HCT116 (cell line): ENCODE measurements around the gene CAPN2. TPM values are rescaled to one million over a fixed set of nuclear protein-coding genes. Genes with fewer than 3 reads are reported as not detected.

ENCODE experiments used
- ATAC-seq: fragments of 200-7000 bp; cut with Tn5 transposase; 2 replicates; pipeline ENCODE4 v1.9.1; 2020; ENCODE audit warnings: mild to moderate bottlenecking, moderate library complexity
- BruUV-seq: library from RNA; stranded (reverse); fragments of 400-500 nt; replicated peaks from 2 replicates; lab custom pipeline; 2021; lab: Mats Ljungman, UMichigan
- CTCF ChIA-PET: fragments of 300-600 bp; sonication (Branson Sonifier 250); formaldehyde crosslinking; loops from one replicate; lab custom pipeline; 2021; ENCODE audit warnings: antibody characterized with exemption; lab: Charles Lee
- POLR2A ChIA-PET: fragments of 300-600, 350-600 bp; sonication (Branson Sonifier 250); formaldehyde crosslinking; loops from one replicate; lab custom pipeline; 2021; ENCODE audit warnings: antibody characterized with exemption; lab: Charles Lee
- RAD21 ChIA-PET, 2 experiments: fragments of 300-600 bp; sonication (Branson Sonifier 250); formaldehyde crosslinking; loops; one replicate each; lab custom pipeline; 2023; ENCODE audit warnings: low total read pairs in 2 of 2; ENCODE audit not compliant: uncharacterized antibody in 2 of 2, unreplicated experiment in 2 of 2, low non-redundant PET in 1 of 2; lab: Charles Lee
- DNase-seq: peaks from one replicate; pipeline ENCODE4 v3.0.0-alpha.2; 2010; ENCODE audit warnings: low read depth, low spot score
- H2AFZ ChIP-seq: fragments of 200-600 bp; shearing (Covaris generic), sonication (generic); 2 replicates; pipeline ENCODE4 v1.6.1; 2017; ENCODE audit warnings: low read depth, mixed run types, mixed read lengths, antibody characterized with exemption, low read length; ENCODE audit not compliant: poor library complexity, severe bottlenecking
- H3K27ac ChIP-seq: 2 replicates; pipeline ENCODE4 v1.5.1; 2012; ENCODE audit warnings: low read depth, low read length
- H3K27me3 ChIP-seq: fragments of 200-600 bp; sonication (generic); 2 replicates; pipeline ENCODE4 v1.6.1; 2016; ENCODE audit warnings: mixed run types, low read length, mixed read lengths; ENCODE audit not compliant: insufficient read depth
- H3K36me3 ChIP-seq, 2 experiments: fragments of 200-500 bp in 1 of 2; fragments of 200-600 bp in 1 of 2; sonication (Bioruptor generic) in 1 of 2; sonication (generic) in 1 of 2; 2 replicates each; pipeline versions ENCODE4 v1.5.1 to v1.6.1; 2014 to 2016; ENCODE audit warnings: low read length in 2 of 2, inconsistent platforms in 1 of 2, mixed read lengths in 1 of 2, mixed run types in 1 of 2; ENCODE audit not compliant: insufficient read depth in 2 of 2, control insufficient read depth in 1 of 2
- H3K4me1 ChIP-seq, 2 experiments: fragments of 200-600 bp in 1 of 2; sonication (generic) in 1 of 2; 2 replicates each; pipeline versions ENCODE4 v1.5.1 to v1.6.1; 2012 to 2017; ENCODE audit warnings: low read length in 2 of 2, inconsistent platforms in 1 of 2, mild to moderate bottlenecking in 1 of 2, mixed read lengths in 1 of 2, mixed run types in 1 of 2, moderate library complexity in 1 of 2; ENCODE audit not compliant: insufficient read depth in 2 of 2, control insufficient read depth in 1 of 2
- H3K4me2 ChIP-seq: fragments of 200-600 bp; sonication (generic); 2 replicates; pipeline ENCODE4 v1.6.1; 2017; ENCODE audit warnings: mixed run types, low read length, mixed read lengths
- H3K4me3 ChIP-seq, 2 experiments: fragments of 200-600 bp in 1 of 2; sonication (generic) in 1 of 2; replicated peaks in 1 of 2; 2 replicates each; pipeline ENCODE4 v1.5.1; 2011 to 2016; ENCODE audit warnings: low read length in 2 of 2, control low read depth in 1 of 2, low read depth in 1 of 2, mild to moderate bottlenecking in 1 of 2, mixed read lengths in 1 of 2, mixed run types in 1 of 2
- H3K79me2 ChIP-seq: fragments of 200-600 bp; sonication (generic); 2 replicates; pipeline ENCODE4 v1.6.1; 2017; ENCODE audit warnings: mild to moderate bottlenecking, mixed run types, low read length, moderate library complexity, mixed read lengths; ENCODE audit not compliant: insufficient read depth
- H3K9ac ChIP-seq: fragments of 200-600 bp; sonication (generic); 2 replicates; pipeline ENCODE4 v1.6.1; 2016; ENCODE audit warnings: low read length, mixed read lengths
- H3K9me2 ChIP-seq: fragments of 200-600 bp; sonication (generic), shearing (Covaris generic); 2 replicates; pipeline ENCODE4 v1.6.1; 2017; ENCODE audit warnings: mixed run types, mild to moderate bottlenecking, moderate library complexity; ENCODE audit not compliant: insufficient read depth
- H3K9me3 ChIP-seq, 2 experiments: fragments of 200-500 bp in 1 of 2; fragments of 200-600 bp in 1 of 2; sonication (Bioruptor generic) in 1 of 2; sonication (generic) in 1 of 2; 2 replicates each; pipeline ENCODE4 v1.6.1; 2014 to 2017; ENCODE audit warnings: low read length in 2 of 2, mixed read lengths in 2 of 2, inconsistent platforms in 1 of 2, low read depth in 1 of 2, mild to moderate bottlenecking in 1 of 2, mixed run types in 1 of 2, moderate library complexity in 1 of 2; ENCODE audit not compliant: control insufficient read depth in 1 of 2, insufficient read depth in 1 of 2
- H4K20me1 ChIP-seq: fragments of 200-600 bp; sonication (generic), shearing (Covaris generic); 2 replicates; pipeline ENCODE4 v1.6.1; 2017; ENCODE audit warnings: mixed run types, mild to moderate bottlenecking, moderate library complexity; ENCODE audit not compliant: insufficient read depth
- ATF3 ChIP-seq: IDR thresholded peaks from 2 replicates; pipeline ENCODE4 v1.6.1; 2012
- CBX3 ChIP-seq: IDR thresholded peaks from 2 replicates; pipeline ENCODE4 v1.6.1; 2012; ENCODE audit warnings: low read depth
- CEBPB ChIP-seq: IDR thresholded peaks from 2 replicates; pipeline ENCODE4 v1.6.1; 2012; ENCODE audit warnings: low read depth
- ELF1 ChIP-seq: IDR thresholded peaks from 2 replicates; pipeline ENCODE4 v1.6.1; 2012; ENCODE audit warnings: low read depth, borderline replicate concordance
- EZH2 ChIP-seq: fragments of 200-600 bp; sonication (generic); IDR thresholded peaks from 2 replicates; pipeline ENCODE4 v1.6.1; 2017; ENCODE audit warnings: antibody characterized with exemption, mixed run types
- EZH2phosphoT487 ChIP-seq: fragments of 200-600 bp; IDR thresholded peaks from 2 replicates; pipeline ENCODE4 v1.6.1; 2018; ENCODE audit warnings: antibody characterized with exemption, borderline replicate concordance
- FOSL1 ChIP-seq: IDR thresholded peaks from 2 replicates; pipeline ENCODE4 v1.6.1; 2012; ENCODE audit warnings: low read depth
- JUND ChIP-seq: IDR thresholded peaks from 2 replicates; pipeline ENCODE4 v1.6.1; 2012
- POLR2A ChIP-seq: IDR thresholded peaks from 2 replicates; pipeline ENCODE4 v1.7.0; 2011; ENCODE audit warnings: borderline replicate concordance; ENCODE audit not compliant: insufficient read depth, insufficient read length; ENCODE audit errors: extremely low read depth
- POLR2AphosphoS5 ChIP-seq: IDR thresholded peaks from 2 replicates; pipeline ENCODE4 v1.6.1; 2011; ENCODE audit warnings: mild to moderate bottlenecking, low read depth, low read length, moderate library complexity
- RAD21 ChIP-seq: IDR thresholded peaks from 2 replicates; pipeline ENCODE4 v1.6.1; 2012; ENCODE audit warnings: low read depth, mild to moderate bottlenecking
- SP1 ChIP-seq: IDR thresholded peaks from 2 replicates; pipeline ENCODE4 v1.6.1; 2012; ENCODE audit warnings: low read depth
- SRF ChIP-seq: IDR thresholded peaks from 2 replicates; pipeline ENCODE4 v1.6.1; 2012; ENCODE audit warnings: low read depth
- TCF7L2 ChIP-seq: IDR thresholded peaks from 2 replicates; pipeline ENCODE4 v1.7.0; 2011; ENCODE audit warnings: borderline replicate concordance, inconsistent platforms; ENCODE audit not compliant: insufficient read depth, insufficient read length; ENCODE audit errors: extremely low read depth
- YY1 ChIP-seq: IDR thresholded peaks from 2 replicates; pipeline ENCODE4 v1.6.1; 2011; ENCODE audit warnings: low read length, low read depth, moderate library complexity, mild to moderate bottlenecking; ENCODE audit not compliant: insufficient replicate concordance; ENCODE audit errors: extremely low read depth
- ZBTB33 ChIP-seq: IDR thresholded peaks from 2 replicates; pipeline ENCODE4 v1.6.1; 2011; ENCODE audit warnings: mild to moderate bottlenecking, low read length, moderate library complexity; ENCODE audit not compliant: insufficient replicate concordance; ENCODE audit errors: extremely low read depth
- ZFX ChIP-seq: fragments of 450-650 bp; IDR thresholded peaks from 2 replicates; pipeline ENCODE4 v1.6.1; 2017
- intact Hi-C: fragments of 100-400 bp; cut with micrococcal nuclease; formaldehyde crosslinking; loops from 2 replicates; pipeline ENCODE4 v1.10.0; 2022
- total RNA-seq: library from RNA; stranded (reverse); gene quantifications from one replicate; pipeline ENCODE4 v1.2.1, GENCODE V29; 2021; ENCODE audit not compliant: unreplicated experiment

Gene CAPN2
- total RNA-seq, 1 experiment from 2014 or later: 173 TPM

- intact Hi-C loops: no loop called here
- H3K9me3 ChIP-seq: no peaks in the 10 kb centered on the region
- ChIA-PET CTCF (no interaction called here), POLR2A (no interaction called here), RAD21 (no interaction called here)
- peaks cover 98% of the 10 kb centered on the region for H3K79me2 ChIP-seq
- no peak for TF ChIP-seq ATF3
- no peak for TF ChIP-seq ZFX
- TF ChIP-seq TCF7L2: no peak
- no peak for TF ChIP-seq SP1
- TF ChIP-seq SRF: no peak
- no peak for TF ChIP-seq FOSL1
- TF ChIP-seq EZH2: no peak
- no peak for TF ChIP-seq CEBPB
- no peak for TF ChIP-seq YY1
- H4K20me1 ChIP-seq: no peaks in the 10 kb centered on the region
- no peak overlapping the region for H3K4me3 ChIP-seq
- H3K4me1 ChIP-seq: peaks cover 15 to 48% of the 10 kb centered on the region in 2 experiments
- no TSS peak for BruUV-seq
- H3K4me2 ChIP-seq: no peak overlapping the region
- H3K27ac ChIP-seq: no peak overlapping the region
- H2AFZ ChIP-seq: no peak overlapping the region
- ATAC-seq: no peak
- H3K9me2 ChIP-seq: no peaks in the 10 kb centered on the region
- no peak overlapping the region for H3K9ac ChIP-seq
- no peaks in the 10 kb centered on the region for H3K27me3 ChIP-seq
- peaks cover 0 to 50% of the 10 kb centered on the region in 2 experiments; a peak in 1 of 4 replicates for H3K36me3 ChIP-seq
- no peak for DNase-seq
Measured at GRCh38 chr1:223731133-223731770, 18.9 kb downstream of the CAPN2 start.

- RAD21 ChIA-PET: no interaction called here
- Histone ChIP-seq H3K36me3 (peaks cover 0 to 41% of the 10 kb centered on the region in 2 experiments; a peak in 1 of 4 replicates), H3K9ac (no peak overlapping the region), H3K79me2 (peaks cover 98% of the 10 kb centered on the region), H3K27ac (no peak overlapping the region), H3K27me3 (no peaks in the 10 kb centered on the region), H3K4me2 (no peak overlapping the region), H3K9me2 (no peaks in the 10 kb centered on the region), H3K4me3 (no peak overlapping the region), H4K20me1 (no peaks in the 10 kb centered on the region), H3K4me1 (peaks cover under 1 to 45% of the 10 kb centered on the region in 2 experiments; a peak in 3 of 4 replicates), H2AFZ (no peak overlapping the region), H3K9me3 (no peaks in the 10 kb centered on the region)
- POLR2A ChIA-PET: no interaction called here
- DNase-seq: no peak
- intact Hi-C loops: no loop called here
- BruUV-seq: no TSS peak
- ATAC-seq: no peak; the same call in 1 of the 2 replicates
- CTCF ChIA-PET: no interaction called here
- no peak for TF ChIP-seq EZH2phosphoT487
- TF ChIP-seq ATF3: no peak
- TF ChIP-seq POLR2AphosphoS5: no peak
- no peak for TF ChIP-seq ELF1
- no peak for TF ChIP-seq JUND
- no peak for TF ChIP-seq SRF
- no peak for TF ChIP-seq ZFX
- TF ChIP-seq CBX3: no peak
- no peak for TF ChIP-seq POLR2A
- no peak for TF ChIP-seq TCF7L2
- no peak for TF ChIP-seq YY1
- TF ChIP-seq EZH2: no peak
- TF ChIP-seq ZBTB33: no peak
- TF ChIP-seq SP1: no peak
- no peak for TF ChIP-seq CEBPB
- TF ChIP-seq RAD21: no peak
Measured at GRCh38 chr1:223732993-223733798, 20.9 kb downstream of the CAPN2 start.
